Mucosa of descending colon (tissue), 3 donors: ENCODE data around the gene GNAO1. TPM values are rescaled to one million over a fixed set of nuclear protein-coding genes. Genes with fewer than 3 reads are reported as not detected.

Experiments used
- ATAC-seq: fragments of 200-7000 bp; cut with Tn5 transposase; one replicate; pipeline ENCODE4 v1.9.1; 2020; ENCODE audit warnings: mild to moderate bottlenecking, moderate library complexity
- DNase-seq, 3 donors: peaks; one replicate each; pipeline ENCODE4 v3.0.0-alpha.2; 2020
- H3K36me3 ChIP-seq: fragments of 200-600 bp; one replicate; pipeline ENCODE4 v1.8.0; 2021; ENCODE audit warnings: low read depth, mild to moderate bottlenecking
- H3K4me1 ChIP-seq: fragments of 200-600 bp; one replicate; pipeline ENCODE4 v1.8.0; 2021; ENCODE audit warnings: low read depth, mild to moderate bottlenecking
- H3K4me3 ChIP-seq: fragments of 200-600 bp; one replicate; pipeline ENCODE4 v1.8.0; 2021; ENCODE audit warnings: mild to moderate bottlenecking
- H3K9me3 ChIP-seq: fragments of 200-600 bp; one replicate; pipeline ENCODE4 v1.8.0; 2021; ENCODE audit warnings: mild to moderate bottlenecking
- CTCF ChIP-seq: fragments of 200-600 bp; IDR thresholded peaks from one replicate; pipeline ENCODE4 v1.8.0; 2022; ENCODE audit warnings: antibody characterized with exemption, mild to moderate bottlenecking
- intact Hi-C, 2 donors: fragments of 100-400 bp; cut with DNase I in 1 of 2; cut with micrococcal nuclease in 1 of 2; formaldehyde crosslinking; loops; one replicate each; pipeline versions ENCODE4 v1.11.0 to v1.11.1; 2022; cut with DNase I, micrococcal nuclease
- total RNA-seq, 3 donors: library from RNA; stranded (reverse); fragmentation: NEBNext Ultra II Directional in 2 of 3; extraction: Animal tissue kit (Norgen Biotek cat#: 25700) in 2 of 3; gene quantifications; one replicate each; pipeline versions ENCODE4 v1.2.1 to v1.2.4, GENCODE V29; 2021 to 2023
- donor health status: DM: no; HTN: no; CAD: no; lungs with moderate emphysema.
- donor health status: DM: no; HTN: no; CAD: no.
- donor health status: DM: no; HTN: yes; CAD: no.

The GNAO1 gene
- total RNA-seq, 3 donors from 2014 or later = 8.3 to 113 (median 9.8) TPM

DNA sequence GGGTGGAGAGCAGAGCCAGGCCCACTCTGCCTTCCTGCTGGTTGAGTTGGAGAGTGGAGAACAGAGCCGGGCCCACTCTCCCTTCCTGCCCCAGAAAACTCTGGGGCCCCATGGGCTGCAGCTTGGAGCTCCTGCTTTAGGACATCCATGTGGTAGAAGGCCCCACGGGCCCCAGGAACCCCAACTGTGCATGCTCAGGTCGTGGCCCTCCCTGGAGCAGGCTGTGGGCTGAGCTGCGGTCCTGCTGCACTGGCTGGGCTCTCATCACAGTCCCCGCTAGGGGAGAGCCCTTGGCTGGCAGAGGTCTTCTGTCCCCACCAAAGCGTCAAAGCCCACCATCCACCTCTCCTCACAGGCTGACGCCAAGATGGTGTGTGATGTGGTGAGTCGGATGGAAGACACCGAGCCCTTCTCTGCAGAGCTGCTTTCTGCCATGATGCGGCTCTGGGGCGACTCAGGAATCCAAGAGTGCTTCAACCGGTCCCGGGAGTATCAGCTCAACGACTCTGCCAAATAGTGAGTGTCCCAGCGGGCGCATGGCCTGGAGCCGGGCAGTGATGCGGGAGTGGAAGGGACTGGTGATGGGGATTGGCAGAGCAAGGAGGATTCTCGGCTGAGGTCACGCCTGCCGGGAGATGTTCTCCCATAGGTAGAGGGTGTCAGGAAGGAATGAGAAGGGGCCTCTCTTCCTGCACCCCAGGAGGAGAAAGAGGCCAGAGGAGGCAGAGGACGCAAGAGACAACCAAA, 137.2 kb downstream of the GNAO1 start:
- Histone ChIP-seq H3K9me3 (no peaks in the 10 kb centered on the region), H3K4me3 (no peak overlapping the region), H3K4me1 (no peaks in the 10 kb centered on the region), H3K36me3 (no peaks in the 10 kb centered on the region)
- intact Hi-C loops = no loop called here
- no peak for DNase-seq
- no peak for TF ChIP-seq CTCF
- no peak for ATAC-seq

DNA sequence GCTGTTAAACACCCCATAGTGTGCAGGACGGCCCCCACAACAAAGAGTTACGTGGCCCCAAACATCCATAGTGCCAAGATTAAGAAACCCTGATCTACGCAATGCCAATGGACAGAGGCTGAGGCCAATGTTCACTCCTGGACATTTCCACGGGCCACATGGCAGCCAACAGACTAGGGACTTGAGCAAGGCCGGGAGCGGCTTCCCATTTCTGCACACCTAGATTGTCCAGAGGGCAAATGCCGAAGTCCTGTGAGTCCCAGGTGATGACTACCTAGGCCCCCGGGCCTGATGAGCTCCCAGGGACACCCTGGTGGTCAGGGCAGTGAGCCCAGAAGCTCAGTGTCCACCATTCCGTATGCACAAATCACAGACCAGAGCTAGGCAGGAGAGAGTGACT, 138.6 kb downstream of the GNAO1 start:
- ATAC-seq = no peak
- H3K4me3 ChIP-seq = no peak overlapping the region
- no peak for TF ChIP-seq CTCF
- no peaks in the 10 kb centered on the region for H3K4me1 ChIP-seq
- H3K9me3 ChIP-seq = no peaks in the 10 kb centered on the region
- intact Hi-C loops = no loop called here
- DNase-seq = no peak
- H3K36me3 ChIP-seq = no peaks in the 10 kb centered on the region

- DNase-seq = no peak
- intact Hi-C loops = no loop called here
- no peak overlapping the region for H3K4me3 ChIP-seq
- ATAC-seq = no peak
- H3K4me1 ChIP-seq = no peaks in the 10 kb centered on the region
- no peaks in the 10 kb centered on the region for H3K36me3 ChIP-seq
- no peak for TF ChIP-seq CTCF
- no peaks in the 10 kb centered on the region for H3K9me3 ChIP-seq
These were observed 139.2 kb downstream of the GNAO1 start for GRCh38 chr16:56330476-56330875.

GRCh38 chr16:56331399-56331798, 140.1 kb downstream of the GNAO1 start:
- TF ChIP-seq CTCF = no peak
- DNase-seq (no peak), ATAC-seq (no peak)
- Histone ChIP-seq H3K4me3 (no peak overlapping the region), H3K9me3 (no peaks in the 10 kb centered on the region), H3K36me3 (no peaks in the 10 kb centered on the region), H3K4me1 (no peaks in the 10 kb centered on the region)
- intact Hi-C loops = no loop called here

- intact Hi-C loops = no loop called here
These were observed 140.6 kb downstream of the GNAO1 start for GRCh38 chr16:56331915-56332314.

More at GRCh38 chr16:56331915-56332314, 140.6 kb downstream of the GNAO1 start:
- Histone ChIP-seq H3K9me3 (no peaks in the 10 kb centered on the region), H3K36me3 (no peaks in the 10 kb centered on the region), H3K4me1 (no peaks in the 10 kb centered on the region), H3K4me3 (no peak overlapping the region)
- ATAC-seq (no peak), DNase-seq (no peak)
- no peak for TF ChIP-seq CTCF
